Measurements from ENCODE around the gene CFAP69. TPM values are rescaled to one million over a fixed set of nuclear protein-coding genes. Genes with fewer than 3 reads are reported as not detected.

Gene CFAP69
- total RNA-seq, 1 experiment from 2014 or later = 3.4 TPM

DNA sequence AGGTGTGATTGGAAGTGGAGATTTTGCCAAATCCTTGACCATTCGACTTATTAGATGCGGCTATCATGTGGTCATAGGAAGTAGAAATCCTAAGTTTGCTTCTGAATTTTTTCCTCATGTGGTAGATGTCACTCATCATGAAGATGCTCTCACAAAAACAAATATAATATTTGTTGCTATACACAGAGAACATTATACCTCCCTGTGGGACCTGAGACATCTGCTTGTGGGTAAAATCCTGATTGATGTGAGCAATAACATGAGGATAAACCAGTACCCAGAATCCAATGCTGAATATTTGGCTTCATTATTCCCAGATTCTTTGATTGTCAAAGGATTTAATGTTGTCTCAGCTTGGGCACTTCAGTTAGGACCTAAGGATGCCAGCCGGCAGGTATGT is 19.8 kb upstream of the CFAP69 start (continued):
- no peak for TF ChIP-seq KAT7 (CRISPR knock-in tag; IDR thresholded peaks at IDR 0.05; ENCODE audit: borderline replicate concordance)

DNA sequence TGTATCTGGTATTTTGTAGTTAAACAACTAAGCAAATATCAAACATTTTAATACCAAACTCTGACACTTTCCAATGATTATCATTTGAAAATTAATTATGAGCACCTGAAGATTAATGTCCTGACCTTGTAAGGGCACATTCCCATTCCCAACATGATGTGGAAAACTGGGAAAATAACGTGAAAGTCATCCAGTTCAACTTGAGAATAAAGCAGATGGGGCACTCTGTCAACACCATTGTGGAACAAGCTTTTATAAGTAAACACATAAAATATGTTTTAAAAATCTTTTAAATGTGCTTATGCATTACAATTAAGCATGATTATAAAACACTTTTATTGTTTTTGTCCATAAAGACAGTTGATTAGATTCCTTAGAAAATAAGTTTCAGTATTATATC is 19.4 kb upstream of the CFAP69 start:
- ChIA-PET POLR2A (no interaction called here), CTCF (no interaction called here)
- TF ChIP-seq, protein P1, sequence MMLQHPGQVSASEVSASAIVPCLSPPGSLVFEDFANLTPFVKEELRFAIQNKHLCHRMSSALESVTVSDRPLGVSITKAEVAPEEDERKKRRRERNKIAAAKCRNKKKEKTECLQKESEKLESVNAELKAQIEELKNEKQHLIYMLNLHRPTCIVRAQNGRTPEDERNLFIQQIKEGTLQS (CRISPR knock-in tag; conservative IDR thresholded peaks at IDR 0.05) = no peak
- TF ChIP-seq, protein P2, sequence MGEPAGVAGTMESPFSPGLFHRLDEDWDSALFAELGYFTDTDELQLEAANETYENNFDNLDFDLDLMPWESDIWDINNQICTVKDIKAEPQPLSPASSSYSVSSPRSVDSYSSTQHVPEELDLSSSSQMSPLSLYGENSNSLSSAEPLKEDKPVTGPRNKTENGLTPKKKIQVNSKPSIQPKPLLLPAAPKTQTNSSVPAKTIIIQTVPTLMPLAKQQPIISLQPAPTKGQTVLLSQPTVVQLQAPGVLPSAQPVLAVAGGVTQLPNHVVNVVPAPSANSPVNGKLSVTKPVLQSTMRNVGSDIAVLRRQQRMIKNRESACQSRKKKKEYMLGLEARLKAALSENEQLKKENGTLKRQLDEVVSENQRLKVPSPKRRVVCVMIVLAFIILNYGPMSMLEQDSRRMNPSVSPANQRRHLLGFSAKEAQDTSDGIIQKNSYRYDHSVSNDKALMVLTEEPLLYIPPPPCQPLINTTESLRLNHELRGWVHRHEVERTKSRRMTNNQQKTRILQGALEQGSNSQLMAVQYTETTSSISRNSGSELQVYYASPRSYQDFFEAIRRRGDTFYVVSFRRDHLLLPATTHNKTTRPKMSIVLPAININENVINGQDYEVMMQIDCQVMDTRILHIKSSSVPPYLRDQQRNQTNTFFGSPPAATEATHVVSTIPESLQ (CRISPR knock-in tag; IDR thresholded peaks at IDR 0.05) = no peak
- TF ChIP-seq CBFB (CRISPR knock-in tag; IDR thresholded peaks at IDR 0.05; ENCODE audit: low read depth) (no peak), ZNF671 (CRISPR knock-in tag; IDR thresholded peaks at IDR 0.05) (no peak), ELF4 (CRISPR knock-in tag; IDR thresholded peaks at IDR 0.05; ENCODE audit: low read depth) (no peak), TP53 (CRISPR knock-in tag; IDR thresholded peaks at IDR 0.05) (no peak), SOX15 (CRISPR knock-in tag; IDR thresholded peaks at IDR 0.05) (no peak), ZNF396 (CRISPR knock-in tag; IDR thresholded peaks at IDR 0.05; ENCODE audit: borderline replicate concordance) (no peak), PRRX2 (CRISPR knock-in tag; IDR thresholded peaks at IDR 0.05) (no peak), NFE2L1 (CRISPR knock-in tag; IDR thresholded peaks at IDR 0.05) (no peak)
- TF ChIP-seq, protein P3, sequence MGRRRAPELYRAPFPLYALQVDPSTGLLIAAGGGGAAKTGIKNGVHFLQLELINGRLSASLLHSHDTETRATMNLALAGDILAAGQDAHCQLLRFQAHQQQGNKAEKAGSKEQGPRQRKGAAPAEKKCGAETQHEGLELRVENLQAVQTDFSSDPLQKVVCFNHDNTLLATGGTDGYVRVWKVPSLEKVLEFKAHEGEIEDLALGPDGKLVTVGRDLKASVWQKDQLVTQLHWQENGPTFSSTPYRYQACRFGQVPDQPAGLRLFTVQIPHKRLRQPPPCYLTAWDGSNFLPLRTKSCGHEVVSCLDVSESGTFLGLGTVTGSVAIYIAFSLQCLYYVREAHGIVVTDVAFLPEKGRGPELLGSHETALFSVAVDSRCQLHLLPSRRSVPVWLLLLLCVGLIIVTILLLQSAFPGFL (CRISPR knock-in tag; IDR thresholded peaks at IDR 0.05; ENCODE audit: borderline replicate concordance) = no peak
- TF ChIP-seq, protein P4, sequence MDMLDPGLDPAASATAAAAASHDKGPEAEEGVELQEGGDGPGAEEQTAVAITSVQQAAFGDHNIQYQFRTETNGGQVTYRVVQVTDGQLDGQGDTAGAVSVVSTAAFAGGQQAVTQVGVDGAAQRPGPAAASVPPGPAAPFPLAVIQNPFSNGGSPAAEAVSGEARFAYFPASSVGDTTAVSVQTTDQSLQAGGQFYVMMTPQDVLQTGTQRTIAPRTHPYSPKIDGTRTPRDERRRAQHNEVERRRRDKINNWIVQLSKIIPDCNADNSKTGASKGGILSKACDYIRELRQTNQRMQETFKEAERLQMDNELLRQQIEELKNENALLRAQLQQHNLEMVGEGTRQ (CRISPR knock-in tag; IDR thresholded peaks at IDR 0.05) = no peak
- TF ChIP-seq, protein P5, sequence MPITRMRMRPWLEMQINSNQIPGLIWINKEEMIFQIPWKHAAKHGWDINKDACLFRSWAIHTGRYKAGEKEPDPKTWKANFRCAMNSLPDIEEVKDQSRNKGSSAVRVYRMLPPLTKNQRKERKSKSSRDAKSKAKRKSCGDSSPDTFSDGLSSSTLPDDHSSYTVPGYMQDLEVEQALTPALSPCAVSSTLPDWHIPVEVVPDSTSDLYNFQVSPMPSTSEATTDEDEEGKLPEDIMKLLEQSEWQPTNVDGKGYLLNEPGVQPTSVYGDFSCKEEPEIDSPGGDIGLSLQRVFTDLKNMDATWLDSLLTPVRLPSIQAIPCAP (CRISPR knock-in tag; IDR thresholded peaks at IDR 0.05) = no peak
- Mint-ChIP-seq H3K36me3 (peaks cover 3% of the 10 kb centered on the region; the same call in 1 of the 2 replicates), H3K4me1 (peaks cover 39% of the 10 kb centered on the region), H3K4me3 (no peak overlapping the region), H3K27ac (no peak overlapping the region; the same call in 1 of the 2 replicates), H3K9me3 (no peaks in the 10 kb centered on the region), H3K27me3 (ENCODE audit: low read depth) (no peaks in the 10 kb centered on the region)
- DNase-seq (ENCODE audit: low spot score) (no peak), ATAC-seq (no peak)

DNA sequence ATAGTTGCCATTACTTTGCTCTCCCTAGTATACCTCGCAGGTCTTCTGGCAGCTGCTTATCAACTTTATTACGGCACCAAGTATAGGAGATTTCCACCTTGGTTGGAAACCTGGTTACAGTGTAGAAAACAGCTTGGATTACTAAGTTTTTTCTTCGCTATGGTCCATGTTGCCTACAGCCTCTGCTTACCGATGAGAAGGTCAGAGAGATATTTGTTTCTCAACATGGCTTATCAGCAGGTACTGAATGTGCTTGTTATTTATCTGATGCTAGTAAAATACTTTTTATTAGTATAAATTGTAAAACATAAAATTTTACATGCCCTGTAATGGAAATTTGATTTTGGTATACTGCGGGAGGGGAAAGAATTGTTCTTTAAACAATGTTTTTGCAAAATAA is 17.7 kb upstream of the CFAP69 start:
- POLR2A ChIA-PET = no interaction called here
- DNase-seq (ENCODE audit: low spot score) = no peak
- TF ChIP-seq TP53 (CRISPR knock-in tag; IDR thresholded peaks at IDR 0.05) (no peak), TEAD4 (CRISPR knock-in tag; IDR thresholded peaks at IDR 0.05) (no peak), JUN (CRISPR knock-in tag; IDR thresholded peaks at IDR 0.05) (no peak), GABPB1 (CRISPR knock-in tag; IDR thresholded peaks at IDR 0.05) (no peak), PRRX2 (CRISPR knock-in tag; IDR thresholded peaks at IDR 0.05) (no peak)
- TF ChIP-seq, protein P6, sequence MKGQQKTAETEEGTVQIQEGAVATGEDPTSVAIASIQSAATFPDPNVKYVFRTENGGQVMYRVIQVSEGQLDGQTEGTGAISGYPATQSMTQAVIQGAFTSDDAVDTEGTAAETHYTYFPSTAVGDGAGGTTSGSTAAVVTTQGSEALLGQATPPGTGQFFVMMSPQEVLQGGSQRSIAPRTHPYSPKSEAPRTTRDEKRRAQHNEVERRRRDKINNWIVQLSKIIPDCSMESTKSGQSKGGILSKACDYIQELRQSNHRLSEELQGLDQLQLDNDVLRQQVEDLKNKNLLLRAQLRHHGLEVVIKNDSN (CRISPR knock-in tag; IDR thresholded peaks at IDR 0.05) = no peak
- TF ChIP-seq, protein P3 (CRISPR knock-in tag; IDR thresholded peaks at IDR 0.05; ENCODE audit: borderline replicate concordance) = no peak
- TF ChIP-seq, protein P7, sequence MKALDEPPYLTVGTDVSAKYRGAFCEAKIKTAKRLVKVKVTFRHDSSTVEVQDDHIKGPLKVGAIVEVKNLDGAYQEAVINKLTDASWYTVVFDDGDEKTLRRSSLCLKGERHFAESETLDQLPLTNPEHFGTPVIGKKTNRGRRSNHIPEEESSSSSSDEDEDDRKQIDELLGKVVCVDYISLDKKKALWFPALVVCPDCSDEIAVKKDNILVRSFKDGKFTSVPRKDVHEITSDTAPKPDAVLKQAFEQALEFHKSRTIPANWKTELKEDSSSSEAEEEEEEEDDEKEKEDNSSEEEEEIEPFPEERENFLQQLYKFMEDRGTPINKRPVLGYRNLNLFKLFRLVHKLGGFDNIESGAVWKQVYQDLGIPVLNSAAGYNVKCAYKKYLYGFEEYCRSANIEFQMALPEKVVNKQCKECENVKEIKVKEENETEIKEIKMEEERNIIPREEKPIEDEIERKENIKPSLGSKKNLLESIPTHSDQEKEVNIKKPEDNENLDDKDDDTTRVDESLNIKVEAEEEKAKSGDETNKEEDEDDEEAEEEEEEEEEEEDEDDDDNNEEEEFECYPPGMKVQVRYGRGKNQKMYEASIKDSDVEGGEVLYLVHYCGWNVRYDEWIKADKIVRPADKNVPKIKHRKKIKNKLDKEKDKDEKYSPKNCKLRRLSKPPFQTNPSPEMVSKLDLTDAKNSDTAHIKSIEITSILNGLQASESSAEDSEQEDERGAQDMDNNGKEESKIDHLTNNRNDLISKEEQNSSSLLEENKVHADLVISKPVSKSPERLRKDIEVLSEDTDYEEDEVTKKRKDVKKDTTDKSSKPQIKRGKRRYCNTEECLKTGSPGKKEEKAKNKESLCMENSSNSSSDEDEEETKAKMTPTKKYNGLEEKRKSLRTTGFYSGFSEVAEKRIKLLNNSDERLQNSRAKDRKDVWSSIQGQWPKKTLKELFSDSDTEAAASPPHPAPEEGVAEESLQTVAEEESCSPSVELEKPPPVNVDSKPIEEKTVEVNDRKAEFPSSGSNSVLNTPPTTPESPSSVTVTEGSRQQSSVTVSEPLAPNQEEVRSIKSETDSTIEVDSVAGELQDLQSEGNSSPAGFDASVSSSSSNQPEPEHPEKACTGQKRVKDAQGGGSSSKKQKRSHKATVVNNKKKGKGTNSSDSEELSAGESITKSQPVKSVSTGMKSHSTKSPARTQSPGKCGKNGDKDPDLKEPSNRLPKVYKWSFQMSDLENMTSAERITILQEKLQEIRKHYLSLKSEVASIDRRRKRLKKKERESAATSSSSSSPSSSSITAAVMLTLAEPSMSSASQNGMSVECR (CRISPR knock-in tag; IDR thresholded peaks at IDR 0.05; ENCODE audit: borderline replicate concordance) = no peak

More for the DNA sequence above, 17.7 kb upstream of the CFAP69 start:
- Mint-ChIP-seq H3K4me3 (no peak overlapping the region), H3K4me1 (peaks cover 39% of the 10 kb centered on the region), H3K9me3 (no peaks in the 10 kb centered on the region), H3K36me3 (peaks cover 3% of the 10 kb centered on the region; the same call in 1 of the 2 replicates), H3K27ac (no peak overlapping the region), H3K27me3 (ENCODE audit: low read depth) (no peaks in the 10 kb centered on the region)
- CTCF ChIA-PET = no interaction called here
- no peak for ATAC-seq

All from WTC11 (cell line).